Germinal center (tissue), 1 donor: ENCODE measurements around the gene ZDHHC22.

Source experiments
- DNase-seq: peaks from one replicate; pipeline ENCODE4 v3.0.0; 2012; ENCODE audit warnings: mixed read lengths, low spot score

ZDHHC22 gene

GRCh38 chr14:77155083-77155482 is 13.5 kb upstream of the ZDHHC22 start:
- no peak for DNase-seq

GRCh38 chr14:77154421-77154820 is 12.8 kb upstream of the ZDHHC22 start:
- no peak for DNase-seq

- DNase-seq, result no peak
Observed at GRCh38 chr14:77153802-77154201, 12.2 kb upstream of the ZDHHC22 start.

GRCh38 chr14:77151918-77152588 is 10.5 kb upstream of the ZDHHC22 start:
- DNase-seq, result peak; percentile 67

GRCh38 chr14:77151245-77151644 is 9.7 kb upstream of the ZDHHC22 start:
- peak; percentile 36 for DNase-seq

DNA sequence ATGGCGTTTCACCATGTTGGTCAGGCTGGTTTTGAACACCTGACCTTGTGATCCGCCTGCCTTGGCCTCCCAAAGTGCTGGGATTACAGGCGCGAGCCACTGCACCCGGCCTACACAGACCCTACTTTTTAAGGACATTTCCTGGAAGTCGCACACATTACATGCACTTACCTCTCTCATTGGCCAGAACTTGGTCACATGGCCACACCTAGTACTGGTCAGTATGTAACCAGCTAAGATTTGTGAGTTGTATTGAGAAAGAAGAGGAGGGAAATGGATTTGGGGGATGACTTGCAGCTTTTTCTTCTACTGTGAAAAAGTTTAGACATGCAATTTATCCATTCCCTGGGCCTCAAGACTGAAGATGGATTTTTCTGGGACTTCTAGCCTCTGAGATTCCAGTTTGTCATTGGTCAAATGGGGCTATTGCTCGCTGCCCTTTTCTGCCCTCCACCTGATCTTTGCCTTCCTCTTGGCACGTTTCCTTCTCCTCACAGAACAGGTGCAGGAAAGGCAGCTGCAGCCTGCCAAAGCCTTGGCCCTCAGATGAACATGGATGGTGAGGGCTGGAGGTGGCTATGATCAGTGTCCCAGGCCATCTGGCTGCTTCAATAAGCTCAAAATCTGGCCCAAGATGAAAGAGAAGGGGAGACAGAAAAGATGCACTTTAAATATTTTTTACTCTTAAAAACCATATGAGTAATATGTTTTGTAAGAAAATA is 7.1 kb upstream of the ZDHHC22 start:
- DNase-seq, result no peak

GRCh38 chr14:77145975-77146740 is 4.6 kb upstream of the ZDHHC22 start:
- DNase-seq, result no peak

GRCh38 chr14:77144412-77145115 is 3.0 kb upstream of the ZDHHC22 start:
- DNase-seq, result no peak

DNA sequence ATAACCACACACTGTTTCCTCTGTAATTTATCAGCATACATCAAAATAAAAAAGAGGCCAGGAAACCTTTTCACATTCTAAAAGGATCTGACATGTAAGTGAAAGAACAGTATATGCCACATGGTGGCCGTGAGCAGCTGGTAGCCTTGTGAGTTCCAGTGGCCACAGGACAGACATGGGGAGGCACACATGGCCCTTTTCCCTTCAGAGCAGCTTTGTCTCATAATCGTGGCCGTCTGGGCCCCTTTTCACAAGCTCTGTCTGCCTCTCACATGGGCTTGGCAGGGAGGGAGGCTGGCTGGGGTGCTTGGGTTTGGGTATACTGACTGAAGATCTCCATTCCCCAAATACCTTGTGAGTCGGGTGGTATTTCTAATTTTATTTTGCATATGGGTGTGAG is 1.5 kb upstream of the ZDHHC22 start:
- no peak for DNase-seq

DNA sequence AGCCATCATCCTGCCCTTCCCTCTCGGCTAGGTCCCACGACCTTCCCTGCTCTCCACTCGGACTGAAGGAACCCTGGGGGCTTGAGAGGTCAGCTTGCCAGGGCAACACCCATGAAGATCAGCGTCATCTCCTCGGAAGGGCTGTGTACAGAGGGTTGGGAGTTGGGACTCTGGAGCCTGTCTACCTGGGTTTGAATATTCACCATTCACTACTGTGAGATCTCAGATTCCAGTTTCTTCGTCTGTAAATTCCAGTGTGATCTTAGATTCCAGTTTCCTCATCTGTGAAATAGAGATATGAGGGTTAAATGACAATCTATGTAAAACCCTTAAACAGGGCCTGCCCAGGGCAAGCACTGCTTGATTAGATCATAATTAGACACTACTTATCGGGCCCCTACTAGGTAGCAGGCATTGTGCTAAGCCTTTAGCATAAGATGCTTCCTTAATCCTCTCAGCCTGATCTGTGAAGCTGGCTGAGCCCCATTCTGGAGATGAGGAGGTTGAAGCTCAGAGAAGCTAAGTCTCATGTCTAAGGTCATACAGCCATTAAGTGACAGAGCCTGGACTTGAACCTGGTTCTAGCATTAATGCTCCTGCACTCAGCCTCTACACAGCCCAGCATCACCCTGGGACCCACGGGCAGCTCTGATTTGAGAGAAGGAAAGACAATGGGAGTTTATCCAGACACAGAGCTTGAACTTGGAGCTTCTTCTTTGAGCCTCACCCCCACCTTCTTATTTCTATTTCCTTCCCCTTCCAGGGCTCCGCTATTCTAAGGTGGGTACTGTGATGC is 612 bp upstream of the ZDHHC22 start:
- DNase-seq, result no peak

DNA sequence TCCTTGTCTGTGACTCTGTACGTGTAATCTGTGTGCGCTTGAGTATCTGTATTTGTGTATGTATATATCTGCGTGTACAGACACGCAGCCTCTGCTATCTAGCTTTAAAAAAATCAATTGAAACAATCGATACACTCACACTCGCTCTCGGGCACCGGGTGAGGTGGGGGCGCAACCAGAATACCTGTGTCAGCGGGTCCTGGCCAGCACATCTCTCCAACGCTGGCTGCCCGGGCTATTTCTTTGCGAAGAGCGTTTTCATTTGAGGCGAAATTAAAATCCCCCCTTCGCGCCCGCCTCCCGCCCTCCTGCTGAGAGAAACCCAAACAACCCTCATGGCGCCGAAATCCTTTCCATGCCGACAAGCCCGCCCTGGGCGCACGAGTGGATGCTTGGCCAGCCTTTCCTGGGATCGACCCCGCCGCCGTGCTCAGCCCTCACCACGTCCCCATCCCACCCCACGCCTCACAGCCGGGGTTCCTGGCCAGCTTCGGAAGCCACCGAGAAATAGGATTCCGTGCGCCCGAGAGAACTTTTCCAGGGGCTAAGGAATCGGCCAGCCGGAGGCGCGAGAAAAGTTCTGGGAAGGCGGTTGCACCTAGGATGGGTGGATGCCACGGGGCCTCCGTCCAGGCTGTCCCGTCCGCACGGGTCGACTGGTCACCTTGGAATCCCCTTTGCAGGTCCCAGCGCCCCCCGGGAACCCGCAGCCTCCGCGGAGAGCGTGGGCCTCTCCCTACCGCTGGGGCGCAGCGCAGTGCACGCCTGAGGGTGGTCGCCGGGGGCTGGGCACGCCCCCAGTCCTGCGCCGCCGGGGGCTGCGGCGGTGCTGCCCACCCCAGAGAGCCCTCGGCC is 1.0 kb downstream of the ZDHHC22 start:
- no peak for DNase-seq

DNA sequence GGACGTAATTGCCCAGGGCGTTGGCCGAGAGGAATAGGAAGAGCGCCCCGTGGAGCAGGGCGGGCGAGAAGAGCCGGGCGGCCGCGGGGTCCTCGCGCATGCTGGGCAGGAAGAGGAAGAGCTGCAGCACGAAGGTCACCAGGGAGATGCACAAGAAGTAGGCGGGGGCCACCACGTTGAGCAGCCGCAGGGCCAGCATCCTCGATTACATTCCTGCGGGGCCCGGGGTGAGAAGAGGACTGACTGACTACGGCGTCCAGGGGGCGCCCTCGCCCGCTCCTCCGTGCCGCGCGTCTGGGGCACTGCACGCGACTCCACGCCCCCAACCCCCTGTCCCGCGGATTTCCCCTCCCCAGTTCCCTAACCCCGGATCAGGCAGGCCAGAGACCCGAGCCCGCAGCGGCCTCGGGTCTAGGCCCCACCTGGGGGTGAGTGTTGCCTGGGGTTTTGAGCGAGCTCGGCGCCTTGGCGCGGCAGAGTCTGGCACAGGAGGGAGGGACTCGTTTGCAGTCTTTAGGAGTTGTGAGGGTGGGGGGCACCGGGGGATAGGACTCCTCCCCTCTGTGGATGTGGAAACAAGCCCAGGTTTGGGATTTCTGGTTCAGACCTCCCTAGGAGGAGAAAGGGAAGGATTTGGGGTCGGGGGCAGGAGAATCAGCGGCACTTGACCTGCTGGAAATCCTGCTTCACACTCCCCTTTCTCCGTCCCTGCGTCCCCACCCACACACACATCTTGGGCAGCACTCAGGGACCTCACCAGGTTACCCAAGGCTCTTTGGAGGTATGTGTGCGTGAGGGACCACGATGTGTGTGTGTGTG is 1.8 kb downstream of the ZDHHC22 start:
- DNase-seq, result peak; percentile 78

GRCh38 chr14:77139022-77139421 is 2.6 kb downstream of the ZDHHC22 start:
- no peak for DNase-seq

- DNase-seq, result peak; percentile 83
Observed at GRCh38 chr14:77133720-77134338, 7.8 kb downstream of the ZDHHC22 start.

GRCh38 chr14:77131871-77132486 is 9.6 kb downstream of the ZDHHC22 start:
- no peak for DNase-seq

DNA sequence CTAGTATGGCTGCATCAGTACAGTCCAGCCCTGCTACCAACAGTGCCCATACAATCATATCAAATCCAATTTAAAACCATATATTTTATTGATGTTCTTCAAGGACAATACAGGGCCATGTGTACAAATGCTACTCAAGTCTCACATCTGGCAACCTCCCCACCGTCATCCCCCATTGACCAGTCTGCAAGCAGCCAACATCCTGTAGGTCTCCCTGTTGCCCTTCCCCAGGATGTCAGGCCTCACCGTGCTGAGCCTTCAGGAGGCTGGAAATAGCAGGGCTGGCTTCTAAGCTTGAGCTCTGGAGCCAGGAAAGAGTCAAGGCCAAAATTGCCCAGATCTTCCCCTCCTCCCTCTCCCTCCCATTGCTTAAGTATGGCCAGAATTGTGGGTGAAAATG is 10.4 kb downstream of the ZDHHC22 start:
- no peak for DNase-seq

DNA sequence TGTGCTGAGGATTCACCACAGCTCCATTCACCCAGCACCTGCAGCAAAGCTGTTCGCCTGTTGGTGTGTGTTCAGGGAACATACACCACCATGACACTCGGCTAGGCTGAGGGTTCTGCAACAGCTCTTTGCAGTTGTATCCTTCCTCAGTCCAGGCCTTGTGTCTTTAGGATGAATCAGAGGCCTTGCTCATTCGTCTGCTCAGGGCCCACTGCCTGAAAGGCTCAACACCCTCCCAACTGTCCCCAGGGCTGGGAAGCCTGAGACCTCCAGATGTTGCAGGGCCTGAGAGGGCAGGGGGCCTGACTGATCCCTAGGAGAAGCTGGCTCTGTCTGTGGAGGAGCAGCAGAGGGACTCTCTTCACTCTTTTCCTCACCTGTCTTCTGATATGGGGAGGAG is 11.2 kb downstream of the ZDHHC22 start:
- DNase-seq, result no peak

DNA sequence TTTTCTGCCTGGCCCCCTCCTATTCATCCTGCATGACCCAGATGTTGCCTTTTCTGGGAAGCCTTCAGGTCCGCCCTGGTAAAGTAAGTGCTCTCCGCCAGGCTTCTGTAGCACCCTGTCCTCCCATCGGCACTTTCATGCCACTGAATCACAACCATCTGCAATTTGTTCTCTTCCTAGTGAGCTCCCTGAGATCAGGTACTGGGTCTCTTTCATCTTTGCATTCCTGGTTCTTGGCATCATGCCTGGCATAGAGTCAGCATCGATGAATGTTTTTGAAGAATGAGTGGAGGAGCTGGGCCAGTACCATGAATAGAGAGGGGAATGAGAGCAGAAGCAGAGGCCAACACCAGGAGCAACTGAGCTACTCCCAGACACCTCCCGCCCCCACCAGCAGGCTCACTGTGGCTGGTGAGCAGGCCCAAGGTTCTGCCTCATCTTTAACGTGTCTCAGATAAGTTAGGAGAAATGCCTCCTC is 13.1 kb downstream of the ZDHHC22 start:
- no peak for DNase-seq
